ENCODE measurements around the gene STAT3. TPM values are rescaled to one million over a fixed set of nuclear protein-coding genes. Genes with fewer than 3 reads are reported as not detected.
"Not testable (repeated sequence)": the region's sequence is repeated elsewhere in the genome, so short reads cannot be mapped to it uniquely, and the experiment has no call there.

STAT3 gene
- total and polyA plus RNA-seq, 2 of the 13 experiments (the other 11 are each of a cell fraction or from before 2014, with no cell fraction given) = 61.8 to 62.4 TPM

DNA sequence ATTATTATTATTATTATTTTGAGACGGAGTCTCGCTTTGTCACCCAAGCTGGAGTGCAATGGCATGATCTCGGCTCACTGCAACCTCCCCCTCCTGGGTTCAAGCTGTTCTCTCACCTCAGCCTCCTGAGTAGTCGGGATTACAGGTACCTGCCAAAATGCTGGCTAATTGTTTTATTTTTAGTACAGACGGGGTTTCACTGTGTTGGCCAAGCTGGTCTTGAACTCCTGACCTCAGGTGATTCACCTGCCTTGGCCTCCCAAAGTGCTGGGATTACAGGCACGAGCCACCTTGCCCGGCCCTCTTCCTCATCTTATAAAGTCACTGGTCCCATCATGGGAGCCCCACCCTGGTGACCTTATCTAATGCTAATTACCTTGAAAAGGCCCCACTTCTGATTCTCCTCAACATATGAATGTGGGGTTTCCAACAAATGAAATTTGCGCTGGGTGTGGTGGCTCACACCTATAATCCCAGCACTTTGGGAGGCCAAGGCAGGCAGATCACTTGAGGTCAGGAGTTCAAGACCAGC, 12.7 kb upstream of the STAT3 start:
- in situ Hi-C loops (cut with HindIII; ENCODE audit: extremely low pct_ligation_motif_present, low pct_unique_long_range_greater_than_20kb) = loop anchor here (5.0 kb wide), 1 partner anchor 79 kb away; no protein-coding TSS in a partner anchor
- intact Hi-C loops (cut with micrococcal nuclease; ENCODE audit: unreplicated experiment); H3K27me3 ChIP-seq (ENCODE audit: control insufficient read depth in 1 of 2, insufficient read depth in 2 of 2, low read length in 2 of 2); FAIRE-seq; H3K9ac ChIP-seq (ENCODE audit: insufficient read depth, low read depth, low read length); DNase-seq (ENCODE audit: low spot score); H3K27ac ChIP-seq (ENCODE audit: extremely low read length, insufficient read depth, low read length); H2AFZ ChIP-seq (ENCODE audit: low read length); H3K4me2 ChIP-seq (ENCODE audit: low read depth, low read length); CTCF ChIA-PET (ENCODE audit: low intra/inter-chr PET ratio, low total read pairs); H3K4me3 ChIP-seq (replicated peaks in 1 of 3; ENCODE audit: insufficient read depth in 1 of 3, low read depth in 2 of 3, low read length in 3 of 3); H3K79me2 ChIP-seq (ENCODE audit: insufficient read depth, low read length); BruUV-seq (replicated peaks); H4K20me1 ChIP-seq (ENCODE audit: insufficient read depth, low read length); ATAC-seq; H3K9me3 ChIP-seq (ENCODE audit: low read length): not testable (repeated sequence)
- POLR2A ChIA-PET = interaction anchor here (1.1 to 4.6 kb wide), 2 partner anchors 12 to 22 kb away, joined by 3 to 57 read pairs; partner anchors contain the start of genes CAVIN1 and STAT3
- Histone ChIP-seq H3K4me1 (ENCODE audit: insufficient read depth, low read length) (peaks cover 33% of the 10 kb centered on the region), H3K36me3 (replicated peaks in 1 of 2; ENCODE audit: control insufficient read depth in 1 of 2, insufficient read depth in 2 of 2, low read length in 2 of 2) (peaks cover 4 to 13% of the 10 kb centered on the region in 2 experiments)
- 91% methylated on average over 8 of the region's 8 CpGs for WGBS (ENCODE audit: low lambda C conversion rate)

DNA sequence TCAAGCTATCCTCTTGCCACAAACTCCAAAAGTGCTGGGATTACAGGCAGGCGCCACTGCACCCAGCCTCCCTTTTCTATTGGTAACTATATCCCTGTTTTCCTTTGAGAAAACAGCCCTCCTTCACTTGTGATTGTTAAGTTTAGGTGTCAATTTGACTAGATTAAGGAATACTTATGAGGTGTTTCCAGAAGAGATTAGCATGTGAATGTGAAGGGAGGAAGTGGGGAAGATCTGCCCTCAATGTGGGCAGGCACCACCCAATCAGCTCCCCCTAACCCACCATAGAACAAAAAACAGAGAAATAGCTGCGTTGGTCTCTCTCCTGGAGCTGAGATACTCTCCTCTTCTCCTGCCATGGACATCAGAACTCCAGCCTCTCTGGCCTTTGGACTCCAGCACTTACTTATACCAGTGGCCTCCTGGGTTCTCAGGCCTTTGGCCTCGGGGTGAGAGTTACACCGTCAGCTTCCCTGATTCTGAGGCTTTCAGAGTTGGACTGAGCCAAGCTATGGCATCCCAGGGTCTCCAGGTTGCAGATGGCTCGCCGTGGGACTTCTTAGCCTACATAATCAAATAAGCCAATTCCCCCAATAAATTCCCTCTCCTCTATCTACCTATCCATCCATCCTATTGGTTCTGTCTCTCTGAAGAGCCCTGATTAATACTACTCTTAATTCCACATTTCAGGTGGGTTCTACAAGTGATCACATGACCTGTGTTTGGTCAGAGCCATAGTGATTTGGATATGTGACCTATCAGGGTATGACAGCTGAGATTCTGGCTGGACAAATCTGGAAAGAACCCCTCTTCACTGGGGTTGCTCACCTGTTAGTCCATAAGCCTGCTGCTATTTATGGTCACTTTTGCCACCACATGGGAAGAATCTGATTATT, 12.0 kb upstream of the STAT3 start:
- BruUV-seq (replicated peaks) = no TSS peak
- no peak overlapping the region for H3K9ac ChIP-seq (ENCODE audit: insufficient read depth, low read depth, low read length)
- peaks cover 30% of the 10 kb centered on the region for H3K4me1 ChIP-seq (ENCODE audit: insufficient read depth, low read length)
- H4K20me1 ChIP-seq (ENCODE audit: insufficient read depth, low read length) = no peaks in the 10 kb centered on the region
- in situ Hi-C loops (cut with HindIII; ENCODE audit: extremely low pct_ligation_motif_present, low pct_unique_long_range_greater_than_20kb) = loop anchor here (5.0 kb wide), 1 partner anchor 78 kb away; no protein-coding TSS in a partner anchor
- H3K4me3 ChIP-seq (replicated peaks in 1 of 3; ENCODE audit: insufficient read depth in 1 of 3, low read depth in 2 of 3, low read length in 3 of 3) = no peak overlapping the region
- intact Hi-C loops (cut with micrococcal nuclease; ENCODE audit: unreplicated experiment) = no loop called here
- DNase-seq (ENCODE audit: low spot score) = no peak
- FAIRE-seq = no peak
- no peaks in the 10 kb centered on the region for H3K79me2 ChIP-seq (ENCODE audit: insufficient read depth, low read length)
- H3K27ac ChIP-seq (ENCODE audit: extremely low read length, insufficient read depth, low read length) = no peak overlapping the region
- CTCF ChIA-PET (ENCODE audit: low intra/inter-chr PET ratio, low total read pairs) = interaction anchor here (3.8 kb wide), 1 partner anchor 78 kb away, joined by 15 read pairs; no protein-coding TSS in a partner anchor
- H3K36me3 ChIP-seq (replicated peaks in 1 of 2; ENCODE audit: control insufficient read depth in 1 of 2, insufficient read depth in 2 of 2, low read length in 2 of 2) = peaks cover 4 to 12% of the 10 kb centered on the region in 2 experiments
- POLR2A ChIA-PET = interaction anchor here (0.7 to 4.6 kb wide), 3 partner anchors 11 to 33 kb away, joined by 3 to 57 read pairs (median 4); partner anchors contain the start of genes CAVIN1 and STAT3
- peak overlapping the region; percentile 37 for H2AFZ ChIP-seq (ENCODE audit: low read length)
- no peaks in the 10 kb centered on the region for H3K27me3 ChIP-seq (ENCODE audit: control insufficient read depth in 1 of 2, insufficient read depth in 2 of 2, low read length in 2 of 2)
- WGBS (ENCODE audit: low lambda C conversion rate) = 29% methylated on average over 6 of the region's 6 CpGs
- H3K4me2 ChIP-seq (ENCODE audit: low read depth, low read length) = peak overlapping the region; percentile 51
- H3K9me3 ChIP-seq (ENCODE audit: low read length) = no peaks in the 10 kb centered on the region
- ATAC-seq = peak; percentile 71
- TF ChIP-seq MTA3 (CRISPR knock-in tag; IDR thresholded peaks at IDR 0.05) (no peak), EED (CRISPR knock-in tag; IDR thresholded peaks at IDR 0.05) (no peak), HNF4G (IDR thresholded peaks at IDR 0.05; ENCODE audit: borderline replicate concordance, low read depth, low read length) (peak; percentile 75; the same call in 1 of the 2 replicates), HNF4G (CRISPR knock-in tag; IDR thresholded peaks at IDR 0.05; ENCODE audit: borderline replicate concordance, low read depth) (peak; percentile 79; the same call in 1 of the 2 replicates), CAMTA2 (CRISPR knock-in tag; IDR thresholded peaks at IDR 0.05; ENCODE audit: borderline replicate concordance) (no peak), ZNF225 (CRISPR knock-in tag; IDR thresholded peaks at IDR 0.05) (no peak), NPAS2 (CRISPR knock-in tag; IDR thresholded peaks at IDR 0.05; ENCODE audit: borderline replicate concordance) (no peak), ZNF468 (CRISPR knock-in tag; IDR thresholded peaks at IDR 0.05) (no peak), RFXAP (CRISPR knock-in tag; IDR thresholded peaks at IDR 0.05; ENCODE audit: borderline replicate concordance) (no peak), GATAD2A (CRISPR knock-in tag; IDR thresholded peaks at IDR 0.05) (0 out of 2 replicates have a peak, but pooled peaks have one; percentile 30)
- TF ChIP-seq, protein P1, sequence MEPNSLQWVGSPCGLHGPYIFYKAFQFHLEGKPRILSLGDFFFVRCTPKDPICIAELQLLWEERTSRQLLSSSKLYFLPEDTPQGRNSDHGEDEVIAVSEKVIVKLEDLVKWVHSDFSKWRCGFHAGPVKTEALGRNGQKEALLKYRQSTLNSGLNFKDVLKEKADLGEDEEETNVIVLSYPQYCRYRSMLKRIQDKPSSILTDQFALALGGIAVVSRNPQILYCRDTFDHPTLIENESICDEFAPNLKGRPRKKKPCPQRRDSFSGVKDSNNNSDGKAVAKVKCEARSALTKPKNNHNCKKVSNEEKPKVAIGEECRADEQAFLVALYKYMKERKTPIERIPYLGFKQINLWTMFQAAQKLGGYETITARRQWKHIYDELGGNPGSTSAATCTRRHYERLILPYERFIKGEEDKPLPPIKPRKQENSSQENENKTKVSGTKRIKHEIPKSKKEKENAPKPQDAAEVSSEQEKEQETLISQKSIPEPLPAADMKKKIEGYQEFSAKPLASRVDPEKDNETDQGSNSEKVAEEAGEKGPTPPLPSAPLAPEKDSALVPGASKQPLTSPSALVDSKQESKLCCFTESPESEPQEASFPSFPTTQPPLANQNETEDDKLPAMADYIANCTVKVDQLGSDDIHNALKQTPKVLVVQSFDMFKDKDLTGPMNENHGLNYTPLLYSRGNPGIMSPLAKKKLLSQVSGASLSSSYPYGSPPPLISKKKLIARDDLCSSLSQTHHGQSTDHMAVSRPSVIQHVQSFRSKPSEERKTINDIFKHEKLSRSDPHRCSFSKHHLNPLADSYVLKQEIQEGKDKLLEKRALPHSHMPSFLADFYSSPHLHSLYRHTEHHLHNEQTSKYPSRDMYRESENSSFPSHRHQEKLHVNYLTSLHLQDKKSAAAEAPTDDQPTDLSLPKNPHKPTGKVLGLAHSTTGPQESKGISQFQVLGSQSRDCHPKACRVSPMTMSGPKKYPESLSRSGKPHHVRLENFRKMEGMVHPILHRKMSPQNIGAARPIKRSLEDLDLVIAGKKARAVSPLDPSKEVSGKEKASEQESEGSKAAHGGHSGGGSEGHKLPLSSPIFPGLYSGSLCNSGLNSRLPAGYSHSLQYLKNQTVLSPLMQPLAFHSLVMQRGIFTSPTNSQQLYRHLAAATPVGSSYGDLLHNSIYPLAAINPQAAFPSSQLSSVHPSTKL (CRISPR knock-in tag; IDR thresholded peaks at IDR 0.05) = peak; percentile 27; the same call in 1 of the 2 replicates
